OCI-LY7 (cell line): ENCODE results near the gene TWF2.
"Not testable (repeated sequence)": the region's sequence is repeated elsewhere in the genome, so short reads cannot be mapped to it uniquely, and the experiment has no call there.

Source experiments
- CTCF ChIP-seq: fragments of 200-600 bp; sonication (generic); conservative IDR thresholded peaks from 2 replicates; pipeline ENCODE4 v1.5.1; 2014; ENCODE audit warnings: mild to moderate bottlenecking, antibody characterized with exemption, low read length, moderate library complexity, mixed read lengths
- EZH2phosphoT487 ChIP-seq: fragments of 200-600 bp; sonication (generic); IDR thresholded peaks from 2 replicates; pipeline ENCODE4 v1.6.1; 2018; ENCODE audit warnings: low read depth, borderline replicate concordance, mild to moderate bottlenecking, mixed run types, antibody characterized with exemption, low read length, moderate library complexity, mixed read lengths

- not testable (repeated sequence) for TF ChIP-seq CTCF, EZH2phosphoT487
These were observed 45.1 kb upstream of the TWF2 start for GRCh38 chr3:52284051-52284450.
